ENCODE results near the gene SOX5. TPM values are rescaled to one million over a fixed set of nuclear protein-coding genes. Genes with fewer than 3 reads are reported as not detected.
A peak's percentile ranks its signal among the peaks of the same experiment; 100 is the strongest.

SOX5 gene
- total and polyA plus RNA-seq, 2 experiments from 2014 or later = 1.0 to 4.7 TPM

DNA sequence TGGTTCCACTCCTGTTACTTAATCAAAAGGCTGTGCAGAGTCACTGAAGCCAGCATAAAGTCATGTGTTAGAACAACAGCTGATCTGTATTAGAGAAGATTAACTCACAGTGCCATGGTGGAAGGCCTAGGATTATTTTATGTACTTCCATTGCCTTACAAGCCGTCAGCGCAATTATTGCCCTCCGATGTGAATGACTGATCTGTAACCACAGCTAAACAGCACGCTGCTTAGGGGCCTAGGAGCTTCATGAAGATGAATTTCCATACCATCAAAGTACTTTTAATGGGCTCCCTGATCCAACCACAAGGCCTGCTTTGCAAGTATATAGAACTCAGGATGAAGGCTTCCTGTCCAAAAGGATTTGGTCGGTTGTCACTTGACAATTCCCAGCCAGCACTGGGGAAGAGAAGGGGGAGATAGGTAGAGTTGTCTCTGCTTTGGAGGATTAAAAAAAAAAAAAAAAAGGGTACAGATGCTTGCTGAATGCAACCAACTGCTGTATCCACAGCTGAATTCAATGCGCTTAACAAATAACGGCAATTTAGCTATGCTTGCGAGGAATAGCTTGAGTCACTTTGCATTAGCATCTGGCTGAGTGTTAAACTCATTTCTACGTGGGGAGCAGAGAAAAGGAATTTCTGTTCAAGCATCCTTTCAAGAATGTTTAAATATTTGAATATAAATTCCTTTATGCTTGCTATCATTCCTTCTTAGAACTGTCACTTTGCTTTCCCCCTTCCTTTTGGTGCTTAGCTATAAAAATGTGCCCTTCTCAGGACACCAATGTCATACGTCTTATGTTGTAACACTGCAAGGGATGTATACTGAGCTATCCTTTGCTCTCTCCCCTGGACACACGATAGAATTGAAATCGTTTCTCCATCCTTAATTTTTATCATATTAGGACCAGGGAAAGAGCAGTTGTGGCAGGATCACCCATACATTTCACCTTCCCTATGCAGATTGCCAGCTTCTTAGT, 387.8 kb downstream of the SOX5 start:
- Histone ChIP-seq H2AFZ (no peak overlapping the region), H3F3A (replicated peaks; ENCODE audit: low read depth) (no peaks in the 10 kb centered on the region), H3K27me3 (ENCODE audit: insufficient read depth) (no peaks in the 10 kb centered on the region), H3K79me2 (replicated peaks; ENCODE audit: insufficient read depth) (no peaks in the 10 kb centered on the region), H3K4me1 (ENCODE audit: insufficient read depth) (0 out of 2 replicates have a peak, but pooled peaks cover 10% of the 10 kb centered on the region), H3K27ac (ENCODE audit: low read depth) (0 out of 2 replicates have a peak overlapping the region, but pooled peaks have one; percentile 5), H3K4me2 (0 out of 2 replicates have a peak overlapping the region, but pooled peaks have one; percentile 6), H3K4me3 (no peak overlapping the region), H3K36me3 (ENCODE audit: insufficient read depth) (no peaks in the 10 kb centered on the region), H3K9me2 (ENCODE audit: insufficient read depth) (no peaks in the 10 kb centered on the region), H4K20me1 (replicated peaks; ENCODE audit: insufficient read depth) (no peaks in the 10 kb centered on the region)
- Mint-ChIP-seq H3K4me3 (no peak overlapping the region), H3K36me3 (ENCODE audit: low read depth) (no peaks in the 10 kb centered on the region), H3K9me3 (no peaks in the 10 kb centered on the region), H3K27me3 (ENCODE audit: insufficient read depth, low read depth, poor library complexity) (peaks cover 2% of the 10 kb centered on the region), H3K4me1 (peaks cover 21% of the 10 kb centered on the region), H3K27ac (no peak overlapping the region)
- ATAC-seq = peak; percentile 24
- peak; percentile 49 for DNase-seq (ENCODE audit: low spot score)
- TF ChIP-seq, protein P1, sequence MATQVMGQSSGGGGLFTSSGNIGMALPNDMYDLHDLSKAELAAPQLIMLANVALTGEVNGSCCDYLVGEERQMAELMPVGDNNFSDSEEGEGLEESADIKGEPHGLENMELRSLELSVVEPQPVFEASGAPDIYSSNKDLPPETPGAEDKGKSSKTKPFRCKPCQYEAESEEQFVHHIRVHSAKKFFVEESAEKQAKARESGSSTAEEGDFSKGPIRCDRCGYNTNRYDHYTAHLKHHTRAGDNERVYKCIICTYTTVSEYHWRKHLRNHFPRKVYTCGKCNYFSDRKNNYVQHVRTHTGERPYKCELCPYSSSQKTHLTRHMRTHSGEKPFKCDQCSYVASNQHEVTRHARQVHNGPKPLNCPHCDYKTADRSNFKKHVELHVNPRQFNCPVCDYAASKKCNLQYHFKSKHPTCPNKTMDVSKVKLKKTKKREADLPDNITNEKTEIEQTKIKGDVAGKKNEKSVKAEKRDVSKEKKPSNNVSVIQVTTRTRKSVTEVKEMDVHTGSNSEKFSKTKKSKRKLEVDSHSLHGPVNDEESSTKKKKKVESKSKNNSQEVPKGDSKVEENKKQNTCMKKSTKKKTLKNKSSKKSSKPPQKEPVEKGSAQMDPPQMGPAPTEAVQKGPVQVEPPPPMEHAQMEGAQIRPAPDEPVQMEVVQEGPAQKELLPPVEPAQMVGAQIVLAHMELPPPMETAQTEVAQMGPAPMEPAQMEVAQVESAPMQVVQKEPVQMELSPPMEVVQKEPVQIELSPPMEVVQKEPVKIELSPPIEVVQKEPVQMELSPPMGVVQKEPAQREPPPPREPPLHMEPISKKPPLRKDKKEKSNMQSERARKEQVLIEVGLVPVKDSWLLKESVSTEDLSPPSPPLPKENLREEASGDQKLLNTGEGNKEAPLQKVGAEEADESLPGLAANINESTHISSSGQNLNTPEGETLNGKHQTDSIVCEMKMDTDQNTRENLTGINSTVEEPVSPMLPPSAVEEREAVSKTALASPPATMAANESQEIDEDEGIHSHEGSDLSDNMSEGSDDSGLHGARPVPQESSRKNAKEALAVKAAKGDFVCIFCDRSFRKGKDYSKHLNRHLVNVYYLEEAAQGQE (IDR thresholded peaks at IDR 0.05; ENCODE audit: unreplicated experiment) = no peak
- TF ChIP-seq JUNB (IDR thresholded peaks at IDR 0.05; ENCODE audit: unreplicated experiment) = no peak
- TF ChIP-seq, protein P2, sequence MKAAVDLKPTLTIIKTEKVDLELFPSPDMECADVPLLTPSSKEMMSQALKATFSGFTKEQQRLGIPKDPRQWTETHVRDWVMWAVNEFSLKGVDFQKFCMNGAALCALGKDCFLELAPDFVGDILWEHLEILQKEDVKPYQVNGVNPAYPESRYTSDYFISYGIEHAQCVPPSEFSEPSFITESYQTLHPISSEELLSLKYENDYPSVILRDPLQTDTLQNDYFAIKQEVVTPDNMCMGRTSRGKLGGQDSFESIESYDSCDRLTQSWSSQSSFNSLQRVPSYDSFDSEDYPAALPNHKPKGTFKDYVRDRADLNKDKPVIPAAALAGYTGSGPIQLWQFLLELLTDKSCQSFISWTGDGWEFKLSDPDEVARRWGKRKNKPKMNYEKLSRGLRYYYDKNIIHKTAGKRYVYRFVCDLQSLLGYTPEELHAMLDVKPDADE (IDR thresholded peaks at IDR 0.05) = no peak

DNA sequence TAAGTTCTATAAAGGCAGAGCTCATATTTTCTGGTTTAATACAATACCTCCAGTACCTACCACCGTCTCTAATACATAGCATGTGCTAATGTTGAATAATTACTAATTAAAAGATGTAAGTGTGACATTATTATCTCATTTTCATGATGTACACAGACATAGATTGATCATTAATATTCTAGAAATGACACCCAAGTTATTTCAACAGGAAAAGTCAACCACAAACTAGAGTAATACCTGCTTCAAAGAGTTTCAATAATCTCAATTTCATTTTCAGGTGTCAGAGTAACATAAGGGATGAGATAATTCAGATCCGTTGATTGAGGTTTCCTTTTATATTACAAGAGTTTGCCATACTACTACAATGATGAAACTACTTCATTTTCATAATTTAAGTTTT, 388.9 kb downstream of the SOX5 start:
- DNase-seq (ENCODE audit: low spot score) (no peak), ATAC-seq (no peak)
- Mint-ChIP-seq H3K36me3 (ENCODE audit: low read depth) (no peaks in the 10 kb centered on the region), H3K4me3 (no peak overlapping the region), H3K4me1 (peaks cover 21% of the 10 kb centered on the region), H3K27ac (no peak overlapping the region), H3K27me3 (ENCODE audit: insufficient read depth, low read depth, poor library complexity) (peaks cover 2% of the 10 kb centered on the region), H3K9me3 (no peaks in the 10 kb centered on the region)
- Histone ChIP-seq H3K4me1 (ENCODE audit: insufficient read depth) (0 out of 2 replicates have a peak, but pooled peaks cover 10% of the 10 kb centered on the region), H3K9me2 (ENCODE audit: insufficient read depth) (no peaks in the 10 kb centered on the region), H2AFZ (no peak overlapping the region), H3K36me3 (ENCODE audit: insufficient read depth) (no peaks in the 10 kb centered on the region), H3K4me3 (no peak overlapping the region), H3K79me2 (replicated peaks; ENCODE audit: insufficient read depth) (no peaks in the 10 kb centered on the region), H3F3A (replicated peaks; ENCODE audit: low read depth) (no peaks in the 10 kb centered on the region), H4K20me1 (replicated peaks; ENCODE audit: insufficient read depth) (no peaks in the 10 kb centered on the region), H3K27ac (ENCODE audit: low read depth) (no peak overlapping the region), H3K27me3 (ENCODE audit: insufficient read depth) (no peaks in the 10 kb centered on the region), H3K4me2 (no peak overlapping the region)
- TF ChIP-seq NANOG (IDR thresholded peaks at IDR 0.05; ENCODE audit: borderline replicate concordance) (no peak), EZH2 (IDR thresholded peaks at IDR 0.05; ENCODE audit: low read depth, unreplicated experiment) (no peak), JUNB (IDR thresholded peaks at IDR 0.05; ENCODE audit: unreplicated experiment) (no peak), STAT1 (IDR thresholded peaks at IDR 0.05; ENCODE audit: unreplicated experiment) (no peak), ZNF331 (CRISPR knock-in tag; IDR thresholded peaks at IDR 0.05; ENCODE audit: low read depth) (no peak)
- TF ChIP-seq, protein P2 (IDR thresholded peaks at IDR 0.05) = no peak
